H1 (cell line): ENCODE measurements around the gene METRNL.

ENCODE experiments used
- CHD2 ChIP-seq: IDR thresholded peaks from 2 replicates; pipeline ENCODE4 v1.6.1; 2012; ENCODE audit warnings: low read length, improper control_type of control experiment
- CTCF ChIP-seq, 3 experiments: IDR thresholded peaks; 1 replicate in 2 of 3; 2 replicates in 1 of 3; pipeline versions ENCODE4 v1.5.1 to v1.6.1; 2011; ENCODE audit warnings: low read length in 3 of 3, mild to moderate bottlenecking in 3 of 3, inconsistent platforms in 2 of 3, low read depth in 1 of 3, moderate library complexity in 1 of 3; ENCODE audit not compliant: insufficient read depth in 1 of 3; ENCODE audit errors: control extremely low read depth in 1 of 3
- EP300 ChIP-seq, 2 experiments: IDR thresholded peaks; 1 replicate in 1 of 2; 2 replicates in 1 of 2; pipeline ENCODE4 v1.6.1; 2011 to 2012; ENCODE audit warnings: low read depth in 2 of 2, low read length in 2 of 2, mild to moderate bottlenecking in 2 of 2, borderline replicate concordance in 1 of 2, inconsistent platforms in 1 of 2, moderate library complexity in 1 of 2
- EZH2 ChIP-seq: fragments of 200-600 bp; sonication (generic); IDR thresholded peaks from 2 replicates; pipeline ENCODE4 v1.7.1; 2012; ENCODE audit warnings: low read depth, mild to moderate bottlenecking, moderate library complexity, low read length, inconsistent platforms; ENCODE audit not compliant: severe bottlenecking
- HDAC2 ChIP-seq, 2 experiments: fragments of 300-600 bp in 1 of 2; sonication (generic) in 1 of 2; IDR thresholded peaks; 2 replicates each; pipeline ENCODE4 v1.6.1; 2011 to 2012; ENCODE audit warnings: low read depth in 2 of 2, low read length in 2 of 2, mild to moderate bottlenecking in 2 of 2, moderate library complexity in 2 of 2, borderline replicate concordance in 1 of 2, inconsistent platforms in 1 of 2
- MAFK ChIP-seq: IDR thresholded peaks from 2 replicates; pipeline ENCODE4 v1.6.1; 2012; ENCODE audit warnings: low read depth, mild to moderate bottlenecking, improper control_type of control experiment, low read length
- MAX ChIP-seq: IDR thresholded peaks from 2 replicates; pipeline ENCODE4 v1.6.1; 2012; ENCODE audit warnings: inconsistent platforms
- POLR2AphosphoS5 ChIP-seq: IDR thresholded peaks from 2 replicates; pipeline ENCODE4 v1.6.1; 2011; ENCODE audit warnings: low read depth, low read length

GRCh38 chr17:83117583-83117982 is 38.2 kb downstream of the METRNL start:
- no peak for TF ChIP-seq EZH2
- no peak for TF ChIP-seq EP300 (IDR thresholded peaks at IDR 0.05; ENCODE audit: borderline replicate concordance in 1 of 2, low read depth in 2 of 2, low read length in 2 of 2)
- no peak for TF ChIP-seq HDAC2 (IDR thresholded peaks at IDR 0.05; ENCODE audit: borderline replicate concordance in 1 of 2, low read depth in 2 of 2, low read length in 2 of 2)
- no peak for TF ChIP-seq MAX
- TF ChIP-seq POLR2AphosphoS5, result no peak
- no peak for TF ChIP-seq CHD2
- TF ChIP-seq MAFK, result no peak
- no peak for TF ChIP-seq CTCF (IDR thresholded peaks at IDR 0.05; ENCODE audit: control extremely low read depth in 1 of 3, insufficient read depth in 1 of 3, low read depth in 1 of 3, low read length in 3 of 3)
